DMS114 treated with DMSO at 0.1 percent for 48 hours (cell line): ENCODE results near the gene SMURF1.

ENCODE experiments used
- DNase-seq: peaks from one replicate; lab custom pipeline; 2025; ENCODE audit not compliant: unreplicated experiment; lab: John Stamatoyannopoulos, UW

The SMURF1 gene

GRCh38 chr7:99141841-99142726 is 1.8 kb downstream of the SMURF1 start:
- DNase-seq, result peak; percentile 55

- no peak for DNase-seq
Measured at GRCh38 chr7:99141334-99141733, 2.6 kb downstream of the SMURF1 start.

- DNase-seq, result no peak
Measured at GRCh38 chr7:99140813-99141212, 3.1 kb downstream of the SMURF1 start.

GRCh38 chr7:99139036-99139435 is 4.9 kb downstream of the SMURF1 start:
- DNase-seq, result peak; percentile 32

GRCh38 chr7:99137411-99138180 is 6.3 kb downstream of the SMURF1 start:
- DNase-seq, result peak; percentile 41

GRCh38 chr7:99135938-99136337 is 8.0 kb downstream of the SMURF1 start:
- no peak for DNase-seq

- DNase-seq, result no peak
Measured at GRCh38 chr7:99133766-99134564, 9.9 kb downstream of the SMURF1 start.

- no peak for DNase-seq
Measured at GRCh38 chr7:99132595-99133321, 11.2 kb downstream of the SMURF1 start.

- no peak for DNase-seq
Measured at GRCh38 chr7:99131290-99131689, 12.6 kb downstream of the SMURF1 start.

GRCh38 chr7:99129536-99129935 is 14.4 kb downstream of the SMURF1 start:
- no peak for DNase-seq

GRCh38 chr7:99129001-99129400 is 14.9 kb downstream of the SMURF1 start:
- DNase-seq, result no peak

GRCh38 chr7:99128076-99128950 is 15.6 kb downstream of the SMURF1 start:
- DNase-seq, result no peak

- no peak for DNase-seq
Measured at GRCh38 chr7:99127636-99128035, 16.3 kb downstream of the SMURF1 start.

GRCh38 chr7:99126921-99127553 is 16.9 kb downstream of the SMURF1 start:
- no peak for DNase-seq

GRCh38 chr7:99125505-99125865 is 18.4 kb downstream of the SMURF1 start:
- DNase-seq, result no peak

GRCh38 chr7:99124751-99125504 is 19.0 kb downstream of the SMURF1 start:
- no peak for DNase-seq

GRCh38 chr7:99124236-99124635 is 19.7 kb downstream of the SMURF1 start:
- DNase-seq, result no peak

- no peak for DNase-seq
Measured at GRCh38 chr7:99123571-99124033, 20.3 kb downstream of the SMURF1 start.
